ENCODE measurements around the gene NTN3.

DNA sequence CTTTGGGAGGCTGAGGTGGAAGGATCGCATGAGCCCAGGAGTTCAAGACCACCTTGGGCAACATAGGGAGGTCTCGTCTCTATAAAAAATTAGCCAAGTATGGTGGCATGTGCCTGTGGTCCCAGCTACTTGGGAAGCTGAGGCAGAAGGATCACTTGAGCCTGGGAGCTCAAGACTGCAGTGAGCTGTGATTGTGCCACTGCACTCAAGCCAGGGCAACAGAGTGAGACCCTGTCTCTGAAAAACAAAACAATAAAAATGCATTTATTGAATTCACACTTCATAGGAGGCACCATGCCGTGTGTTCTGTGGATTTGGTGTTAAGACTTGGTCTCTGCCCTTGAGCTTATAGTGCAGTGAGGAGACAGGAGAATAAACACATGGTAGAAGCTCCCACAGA lies 6.2 kb downstream of the NTN3 start:
- TF ChIP-seq, protein P1, sequence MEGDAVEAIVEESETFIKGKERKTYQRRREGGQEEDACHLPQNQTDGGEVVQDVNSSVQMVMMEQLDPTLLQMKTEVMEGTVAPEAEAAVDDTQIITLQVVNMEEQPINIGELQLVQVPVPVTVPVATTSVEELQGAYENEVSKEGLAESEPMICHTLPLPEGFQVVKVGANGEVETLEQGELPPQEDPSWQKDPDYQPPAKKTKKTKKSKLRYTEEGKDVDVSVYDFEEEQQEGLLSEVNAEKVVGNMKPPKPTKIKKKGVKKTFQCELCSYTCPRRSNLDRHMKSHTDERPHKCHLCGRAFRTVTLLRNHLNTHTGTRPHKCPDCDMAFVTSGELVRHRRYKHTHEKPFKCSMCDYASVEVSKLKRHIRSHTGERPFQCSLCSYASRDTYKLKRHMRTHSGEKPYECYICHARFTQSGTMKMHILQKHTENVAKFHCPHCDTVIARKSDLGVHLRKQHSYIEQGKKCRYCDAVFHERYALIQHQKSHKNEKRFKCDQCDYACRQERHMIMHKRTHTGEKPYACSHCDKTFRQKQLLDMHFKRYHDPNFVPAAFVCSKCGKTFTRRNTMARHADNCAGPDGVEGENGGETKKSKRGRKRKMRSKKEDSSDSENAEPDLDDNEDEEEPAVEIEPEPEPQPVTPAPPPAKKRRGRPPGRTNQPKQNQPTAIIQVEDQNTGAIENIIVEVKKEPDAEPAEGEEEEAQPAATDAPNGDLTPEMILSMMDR (IDR thresholded peaks at IDR 0.05), result no peak
- no peak for TF ChIP-seq ZFX (IDR thresholded peaks at IDR 0.05; ENCODE audit: borderline replicate concordance)

All from 22Rv1 (cell line).